GM19452 (cell line): ENCODE measurements around the gene WFIKKN1.

Experiments
- ATAC-seq: cut with Tn5 transposase; IDR thresholded peaks from one replicate; pipeline ENCODE4 v1.9.1; 2021; ENCODE audit not compliant: unreplicated experiment

Gene WFIKKN1

DNA sequence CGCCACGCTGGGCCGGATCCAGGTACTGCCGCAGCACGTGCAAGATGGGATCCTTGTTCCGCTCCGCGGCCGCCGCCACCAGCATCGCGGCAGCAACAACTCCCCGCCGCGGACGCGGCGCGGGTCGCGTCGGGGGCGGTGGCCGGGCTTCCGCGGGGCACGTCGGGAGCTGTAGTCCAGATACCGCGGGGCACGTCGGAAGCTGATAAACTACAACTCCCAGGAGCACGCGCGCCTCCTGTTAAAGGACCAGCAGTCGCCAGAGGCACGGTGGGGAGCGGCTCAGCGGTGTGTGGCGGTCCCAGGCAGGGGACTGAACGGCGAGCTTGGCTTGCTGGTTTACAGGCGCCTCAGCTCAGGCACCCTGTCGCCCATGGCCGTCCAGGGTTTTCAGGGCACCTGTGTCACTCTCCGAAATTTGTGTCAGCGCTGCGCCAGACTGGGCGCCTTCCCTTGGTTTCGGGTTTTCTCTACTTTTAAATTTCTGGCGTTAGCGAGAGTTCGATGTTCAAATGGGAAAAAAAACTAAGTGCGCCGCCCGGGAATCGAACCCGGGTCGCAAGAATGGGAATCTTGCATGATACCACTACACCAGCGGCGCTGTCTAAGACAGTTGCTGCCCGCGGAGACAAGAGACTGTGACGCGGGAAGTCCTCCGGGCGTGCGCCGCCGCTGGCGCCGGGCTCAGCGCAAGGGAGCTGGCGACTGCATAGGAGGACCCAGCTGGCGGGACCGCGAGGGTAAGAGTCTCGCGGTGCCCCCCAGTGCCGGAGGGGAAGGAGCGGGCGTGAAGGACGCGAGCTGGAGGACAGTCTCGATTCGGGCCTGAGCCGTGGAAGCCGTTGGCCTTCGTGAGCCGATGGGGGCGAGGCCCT lies 5.7 kb downstream of the WFIKKN1 start, which contains the start of gene METTL26:
Gene METTL26, minus strand, starts transcription at position 100 of the 875 bp plus-strand sequence. Its CDS starts 15 bp downstream, at position 85.
- peak; percentile 74 for ATAC-seq

DNA sequence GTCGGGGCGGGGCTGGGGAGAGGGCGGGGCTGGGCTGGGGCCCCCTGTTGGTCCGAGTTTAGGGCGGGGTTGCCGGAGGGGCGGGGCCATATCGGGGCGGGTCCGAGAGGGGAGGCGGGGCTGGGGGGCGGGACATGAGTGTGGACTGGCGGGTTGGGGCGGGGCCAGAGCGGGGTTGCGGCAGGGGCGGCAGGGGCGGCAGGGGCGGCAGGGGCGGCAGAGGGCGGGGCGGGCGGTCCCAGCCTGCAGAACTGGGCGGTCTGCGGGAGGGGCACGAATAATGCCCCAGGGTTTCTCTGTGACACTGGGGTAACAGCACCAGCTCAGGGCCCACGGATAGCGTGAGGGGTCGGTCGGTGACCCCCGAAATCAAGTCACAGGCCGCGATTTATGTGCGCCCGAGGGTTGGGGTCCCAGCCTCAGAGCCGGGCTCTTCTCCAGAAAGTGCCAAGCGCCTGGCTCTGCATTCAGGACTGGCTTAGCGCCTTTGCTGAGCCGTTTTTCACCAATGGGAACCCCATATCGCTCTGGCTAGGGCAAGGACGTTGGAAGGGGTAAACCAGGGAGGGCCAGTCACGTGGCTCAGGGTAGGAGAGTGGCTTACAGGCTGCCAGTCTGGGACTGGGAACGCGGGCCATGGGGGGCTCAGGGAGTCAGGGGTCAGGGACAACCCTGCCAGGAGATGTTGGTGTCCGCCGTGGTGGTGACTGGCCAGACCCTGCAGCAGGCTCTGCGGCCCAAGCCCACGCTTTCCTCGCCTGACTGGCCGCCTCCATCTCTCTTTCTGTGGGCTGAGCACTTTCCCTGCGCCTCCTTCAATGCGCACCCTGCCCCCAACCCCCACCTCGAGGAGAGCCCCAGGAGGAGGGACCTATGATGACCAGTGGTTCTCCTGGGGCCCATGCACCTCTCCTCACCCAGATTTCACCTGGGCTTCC lies 6.6 kb downstream of the WFIKKN1 start:
- no peak for ATAC-seq

DNA sequence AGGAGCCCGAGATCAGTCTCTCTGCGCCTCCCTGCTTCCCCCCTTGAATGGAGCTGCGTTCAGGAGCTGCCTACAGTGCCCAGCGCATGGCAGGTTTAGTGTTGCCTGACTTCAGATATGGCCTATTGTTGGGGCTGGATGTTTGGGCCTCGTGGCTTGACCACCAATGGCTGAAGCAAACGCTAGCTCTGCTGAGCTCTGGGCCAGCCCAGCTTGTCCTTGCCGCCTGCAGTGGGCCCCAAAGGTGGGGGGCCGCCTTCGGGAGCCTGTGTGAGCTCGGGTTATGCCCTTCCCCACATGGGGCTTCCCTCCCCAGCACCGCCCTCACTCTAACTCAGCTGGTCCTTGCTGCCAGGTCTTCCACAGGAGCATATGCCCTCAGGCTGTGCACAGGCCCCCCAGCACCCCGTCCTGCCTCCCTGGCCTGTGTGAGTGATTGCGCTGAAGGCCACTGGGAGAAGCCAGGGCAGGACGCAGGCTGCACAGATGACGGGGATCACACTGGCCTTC lies 7.3 kb downstream of the WFIKKN1 start:
- no peak for ATAC-seq

DNA sequence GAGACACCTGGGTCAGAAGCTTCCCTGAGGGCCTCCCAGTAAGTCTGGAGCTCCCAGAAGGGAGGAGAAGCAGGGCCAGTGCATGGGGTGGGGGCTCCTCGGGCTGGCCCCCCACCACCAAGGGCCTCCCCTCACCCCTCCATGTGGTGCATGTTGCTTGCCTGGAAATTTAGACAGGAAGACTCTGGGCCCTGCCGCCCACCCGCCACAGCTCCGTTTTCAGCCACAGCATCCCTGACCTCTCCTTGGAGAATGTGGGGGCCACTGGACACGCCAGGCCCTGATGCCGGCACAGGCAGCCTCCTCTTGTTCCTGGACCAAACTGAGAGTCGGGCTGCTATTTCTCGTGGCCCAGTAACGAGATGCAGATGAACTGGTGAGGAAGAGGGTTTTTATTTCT lies 8.1 kb downstream of the WFIKKN1 start:
- ATAC-seq: no peak

DNA sequence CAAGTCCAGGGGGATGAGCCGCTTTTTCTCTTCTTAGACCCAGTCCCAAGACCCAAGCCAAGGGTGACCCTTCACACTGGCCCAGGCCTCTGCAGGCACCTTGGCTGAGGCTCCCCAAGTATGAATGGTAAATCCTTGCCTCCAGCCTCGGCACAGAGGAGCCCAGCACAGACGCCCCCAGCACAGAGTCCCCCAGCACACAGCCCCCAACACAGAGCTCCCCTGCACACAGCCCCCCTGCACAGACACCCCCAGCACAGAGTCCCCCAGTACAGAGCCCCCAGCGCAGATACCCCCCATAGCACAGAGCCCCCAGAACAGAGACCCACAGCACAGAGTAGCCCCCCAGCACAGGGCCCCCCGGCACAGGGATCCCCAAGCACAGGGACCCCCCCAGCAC lies 9.8 kb downstream of the WFIKKN1 start:
- no peak for ATAC-seq

DNA sequence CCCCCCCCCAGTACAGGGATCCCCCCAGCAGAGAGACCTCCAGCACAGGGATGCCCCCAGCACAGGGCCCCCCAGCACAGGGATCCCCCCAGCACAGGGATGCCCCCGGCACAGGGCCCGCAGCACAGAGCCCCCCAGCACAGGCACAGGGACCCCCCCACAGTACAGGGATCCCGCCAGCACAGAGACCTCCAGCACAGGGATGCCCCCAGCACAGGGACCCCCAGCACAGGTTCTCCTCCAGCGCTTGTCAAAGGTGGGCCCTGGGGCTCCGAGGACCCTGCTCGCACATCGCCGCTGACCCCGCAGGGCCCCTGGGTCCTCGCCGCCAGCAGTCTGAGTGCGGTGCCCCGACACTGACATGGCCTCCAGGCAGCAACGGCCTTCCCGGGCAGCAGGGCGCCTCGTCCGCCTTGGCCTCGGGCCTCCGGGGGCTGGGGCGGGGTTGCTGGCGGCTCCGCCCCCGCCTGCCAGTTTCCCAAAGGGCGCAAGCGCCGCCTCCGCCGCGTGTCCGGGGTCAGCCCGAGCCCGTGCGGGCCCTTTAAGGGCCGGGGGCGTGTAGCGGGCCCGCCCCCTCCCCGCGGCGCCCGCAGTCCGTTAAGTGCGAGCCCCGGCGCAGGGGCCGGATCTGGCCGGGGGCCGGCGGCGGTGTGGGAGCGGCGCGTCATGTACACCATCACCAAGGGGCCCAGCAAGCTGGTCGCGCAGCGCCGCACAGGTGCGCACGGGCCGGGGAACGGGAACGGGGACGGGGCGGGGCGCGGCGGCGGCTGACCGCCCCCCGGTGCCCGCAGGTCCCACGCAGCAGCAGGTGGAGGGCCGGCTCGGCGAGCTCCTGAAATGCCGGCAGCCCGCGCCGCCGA lies 10.8 kb downstream of the WFIKKN1 start, which contains the start of gene MCRIP2:
Gene MCRIP2, plus strand, starts transcription at position 503 of the 863 bp plus-strand sequence. Its CDS starts 164 bp downstream, at position 667.
- ATAC-seq: peak; percentile 47

DNA sequence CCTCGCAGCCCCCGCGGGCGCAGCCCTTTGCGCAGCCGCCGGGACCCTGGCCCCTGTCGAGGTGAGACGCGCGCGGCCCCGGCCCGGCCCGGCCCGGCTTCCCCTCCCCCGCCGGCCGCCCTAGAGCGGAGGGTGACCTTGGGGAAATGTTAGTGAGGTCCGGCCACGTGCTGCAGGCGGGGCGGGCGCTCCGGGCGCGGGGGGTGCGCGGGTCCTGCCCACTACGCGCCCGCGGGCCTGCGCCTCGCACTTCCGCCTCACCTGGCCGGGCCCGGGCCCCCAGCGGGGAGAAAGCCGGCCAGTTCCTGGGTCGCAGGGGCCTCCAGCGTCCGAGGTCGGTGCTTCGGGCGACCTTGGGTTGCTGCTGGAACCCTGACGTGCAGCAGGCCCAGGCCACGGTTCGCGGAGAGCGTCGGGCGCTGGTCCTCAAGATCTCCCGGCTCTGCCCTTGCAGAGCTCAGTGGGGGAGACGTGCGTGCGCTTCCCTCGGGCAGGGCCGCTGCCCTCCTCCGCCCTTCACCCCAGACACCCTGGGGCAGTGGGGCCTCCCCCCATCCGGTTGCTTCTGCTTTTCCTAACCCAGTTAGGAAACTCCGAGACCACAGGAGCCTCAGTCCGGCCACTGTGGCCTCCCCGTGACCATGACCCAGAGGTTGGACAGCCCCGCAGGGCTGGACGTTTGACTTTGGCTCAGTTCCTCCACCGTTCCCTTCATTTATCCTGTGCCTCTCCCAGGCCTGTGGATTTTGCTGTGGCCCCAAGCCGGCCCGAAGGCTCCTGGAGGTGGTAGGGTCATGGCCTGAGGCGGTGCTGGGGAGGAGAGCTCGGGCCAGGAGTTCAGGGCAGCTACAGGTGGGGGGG lies 11.6 kb downstream of the WFIKKN1 start:
- peak; percentile 32 for ATAC-seq

DNA sequence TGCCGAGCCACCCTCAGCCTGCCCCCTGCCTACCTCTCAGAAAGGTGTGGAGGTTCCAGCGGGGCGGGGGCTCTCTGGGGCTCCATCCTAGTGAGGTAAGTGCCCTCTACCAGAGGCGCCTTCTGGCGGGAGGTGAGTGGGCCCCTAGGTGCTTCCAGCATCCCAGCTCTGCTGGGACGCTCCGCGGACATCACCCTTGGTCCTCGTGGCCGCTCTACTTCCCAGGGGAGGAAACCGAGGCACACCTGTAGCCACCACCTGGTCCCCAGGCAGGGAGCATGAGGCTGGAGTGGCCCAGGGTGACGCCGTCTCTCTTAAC lies 12.2 kb downstream of the WFIKKN1 start:
- no peak for ATAC-seq

DNA sequence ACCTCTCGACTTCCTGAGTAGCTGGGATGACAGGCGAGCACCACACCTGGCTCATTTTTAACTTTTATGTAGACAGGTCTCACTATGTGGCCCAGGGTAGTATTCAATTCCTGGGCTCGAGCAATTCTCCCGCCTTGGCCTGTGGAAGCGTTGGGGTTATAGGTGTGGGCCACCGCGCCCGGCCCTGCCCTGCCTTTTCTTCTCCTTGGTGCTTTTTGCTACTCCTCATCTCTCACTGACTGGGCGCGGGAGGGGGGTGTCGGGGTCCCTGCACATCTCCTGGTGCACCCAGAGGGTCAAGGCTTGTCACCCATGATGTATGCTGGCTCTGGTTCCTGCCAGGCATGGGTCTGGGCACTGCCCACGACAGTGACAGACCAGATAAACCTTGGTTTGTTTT lies 13.8 kb downstream of the WFIKKN1 start:
- no peak for ATAC-seq

DNA sequence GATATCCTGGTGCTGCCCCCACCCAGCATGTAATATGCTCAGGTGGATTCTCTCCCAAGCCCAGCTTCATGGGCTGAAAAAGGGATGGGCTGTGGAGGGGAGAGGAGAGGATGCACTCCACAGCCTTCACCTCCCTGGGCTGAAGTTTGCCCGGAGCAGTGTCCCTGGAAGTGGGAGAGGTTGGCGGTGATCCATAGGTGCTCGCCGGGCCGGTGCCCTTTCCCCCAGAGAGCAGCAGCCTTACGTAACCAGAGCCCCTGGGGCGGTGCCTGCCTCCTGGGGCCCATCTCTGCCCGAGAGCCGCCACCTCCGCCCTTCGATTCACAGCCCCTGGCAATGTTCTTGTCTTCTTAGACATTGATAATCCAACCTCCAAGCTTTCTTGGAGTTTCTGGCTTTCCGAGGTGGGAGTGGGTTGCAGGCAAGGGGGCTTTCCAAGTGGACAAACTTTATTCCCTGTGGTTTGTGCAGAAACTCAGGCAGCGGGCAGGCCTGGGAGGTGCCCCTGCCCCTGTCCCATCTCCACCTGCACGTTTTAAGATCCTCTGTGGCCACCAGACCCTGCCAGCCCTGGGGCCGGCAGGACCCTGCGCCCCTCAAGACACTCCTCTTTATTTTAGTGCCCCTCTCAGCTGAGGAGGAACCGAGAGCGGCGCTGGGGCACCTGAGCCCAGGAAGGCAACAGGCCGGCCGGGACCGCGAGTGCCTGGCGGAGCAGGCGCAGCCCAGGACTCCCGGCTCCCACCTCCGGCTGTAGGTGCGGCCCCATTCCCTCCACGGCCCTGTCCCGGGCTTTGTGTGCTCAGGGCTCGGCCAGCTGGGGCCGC lies 15.3 kb downstream of the WFIKKN1 start:
- no peak for ATAC-seq

DNA sequence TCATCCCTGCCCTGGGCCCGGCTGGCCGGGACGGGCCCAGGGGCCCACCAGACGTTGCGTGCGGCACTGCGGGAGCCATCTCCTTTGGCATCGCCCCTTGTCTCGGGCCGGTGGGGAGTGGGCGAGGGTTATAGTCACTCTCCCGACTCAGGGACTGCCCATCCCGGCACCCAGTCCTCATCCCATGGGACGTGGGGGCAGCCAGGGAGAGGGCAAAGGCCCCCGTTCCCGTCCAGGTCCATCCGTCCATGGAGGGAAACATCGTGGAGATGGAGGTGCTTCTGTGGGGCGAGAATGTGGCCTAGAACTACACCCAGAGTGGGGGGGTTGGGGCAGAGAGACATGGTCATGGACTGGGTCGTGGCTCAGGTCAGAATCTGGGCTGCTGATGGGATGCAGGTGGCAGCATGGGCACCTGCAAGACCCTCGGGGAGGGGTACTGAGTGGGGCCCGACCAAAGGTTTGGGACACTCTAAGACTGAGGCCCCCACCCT lies 15.9 kb downstream of the WFIKKN1 start:
- ATAC-seq: no peak

DNA sequence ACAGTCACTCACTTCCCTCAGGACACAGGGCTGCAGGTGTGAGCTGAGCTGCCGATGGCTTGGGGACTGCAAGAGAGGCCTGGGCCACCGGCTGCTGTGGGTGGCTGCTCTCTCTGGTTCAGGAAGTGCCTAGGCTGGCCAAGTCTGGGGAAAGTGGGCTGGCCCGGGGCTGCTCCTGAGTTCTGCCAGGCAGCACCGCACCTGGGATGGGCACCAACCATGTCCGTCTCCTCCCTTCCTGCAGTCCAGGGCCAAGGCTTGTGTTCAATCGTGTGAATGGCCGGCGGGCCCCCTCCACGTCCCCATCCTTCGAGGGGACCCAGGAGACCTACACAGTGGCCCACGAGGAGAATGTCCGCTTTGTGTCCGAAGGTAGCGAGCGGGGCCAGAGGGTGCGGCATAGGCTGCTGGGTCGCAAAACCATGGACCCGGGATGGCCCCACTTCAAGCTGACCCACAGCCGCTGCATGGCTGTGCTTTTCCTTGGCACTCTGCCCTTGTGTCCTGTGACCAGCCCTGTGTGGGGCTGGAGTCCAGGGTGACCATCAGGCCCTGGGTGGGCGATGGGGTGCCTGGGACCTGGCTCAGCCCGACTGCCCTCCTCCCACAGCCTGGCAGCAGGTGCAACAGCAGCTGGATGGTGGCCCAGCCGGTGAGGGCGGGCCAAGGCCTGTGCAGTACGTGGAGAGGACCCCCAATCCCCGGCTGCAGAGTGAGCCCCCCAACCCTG lies 16.6 kb downstream of the WFIKKN1 start:
- ATAC-seq: no peak

DNA sequence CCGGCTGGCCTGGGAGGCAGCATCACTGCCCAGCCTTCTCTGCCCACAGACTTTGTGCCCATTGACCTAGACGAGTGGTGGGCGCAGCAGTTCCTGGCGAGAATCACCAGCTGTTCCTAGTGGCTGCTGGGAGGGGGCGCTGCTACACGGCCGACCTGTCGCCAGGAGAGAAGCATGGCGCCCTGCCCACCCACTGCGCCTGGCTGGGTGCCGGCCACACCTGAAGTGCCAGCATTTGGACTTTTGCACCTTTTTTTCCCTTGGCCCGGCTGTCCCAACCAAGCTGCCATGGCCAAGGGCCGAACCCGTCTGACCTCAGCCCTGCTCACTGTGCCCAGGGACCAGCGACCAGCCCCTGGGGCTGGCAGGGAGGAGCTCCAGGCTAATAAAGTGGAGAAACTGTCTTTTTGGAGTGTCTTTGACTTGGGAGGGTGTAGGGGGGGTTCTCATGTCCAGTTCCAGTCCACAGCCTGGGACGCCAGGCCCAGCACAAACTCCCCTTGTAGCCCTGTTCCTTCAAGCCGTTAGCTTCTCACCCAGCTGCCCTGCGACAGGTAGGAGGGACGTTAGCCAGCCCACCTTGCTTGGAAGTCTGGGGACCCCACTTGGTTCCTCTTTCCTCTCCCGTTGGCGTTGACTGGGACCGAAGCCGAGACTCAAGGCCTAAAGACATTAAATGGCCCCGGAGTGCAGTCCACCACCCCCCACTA lies 17.4 kb downstream of the WFIKKN1 start:
- no peak for ATAC-seq

DNA sequence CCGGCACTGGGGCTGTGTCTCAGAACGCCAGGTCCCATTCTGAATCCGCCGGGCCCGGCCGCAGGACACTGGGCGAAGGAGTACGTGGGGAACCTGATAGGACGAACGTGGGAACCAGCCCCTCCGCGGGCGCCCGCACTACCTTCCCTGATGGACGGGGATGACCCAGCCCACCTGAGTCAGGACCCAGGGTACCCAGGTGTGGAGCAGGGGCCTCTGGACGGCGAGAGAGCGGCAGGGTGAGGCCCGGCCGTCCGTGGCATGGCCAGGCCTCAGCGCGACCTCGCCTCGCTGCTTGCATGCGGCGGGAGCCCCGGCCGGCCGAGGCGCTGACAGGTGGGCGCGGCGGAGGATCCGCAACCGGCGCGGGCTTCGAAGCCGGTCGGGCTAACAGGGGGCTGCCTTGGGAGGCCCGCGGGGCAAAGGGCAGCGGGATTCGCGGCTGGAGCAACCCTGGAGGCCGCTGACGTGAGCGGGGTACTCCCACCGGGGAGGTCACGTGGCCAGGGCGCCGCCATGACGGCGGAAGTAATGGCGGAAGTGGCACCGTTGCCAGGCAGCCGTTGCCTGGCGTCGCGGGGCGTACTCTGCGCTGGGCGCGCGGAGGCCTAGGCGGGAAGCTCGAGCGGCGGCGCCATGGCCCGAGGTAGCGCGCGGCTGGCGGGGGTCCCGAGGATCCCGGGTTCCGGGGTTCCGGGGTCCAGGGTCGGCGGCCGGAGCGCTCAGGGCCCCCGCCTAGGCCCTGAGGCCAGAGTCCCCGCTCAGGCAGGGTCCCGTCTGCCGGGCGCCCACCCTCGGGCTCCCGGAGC lies 18.2 kb downstream of the WFIKKN1 start, which contains the start of gene WDR90:
Gene WDR90, plus strand, starts transcription at position 585 of the 809 bp plus-strand sequence. Its CDS starts 52 bp downstream, at position 637.
- ATAC-seq: peak; percentile 79

DNA sequence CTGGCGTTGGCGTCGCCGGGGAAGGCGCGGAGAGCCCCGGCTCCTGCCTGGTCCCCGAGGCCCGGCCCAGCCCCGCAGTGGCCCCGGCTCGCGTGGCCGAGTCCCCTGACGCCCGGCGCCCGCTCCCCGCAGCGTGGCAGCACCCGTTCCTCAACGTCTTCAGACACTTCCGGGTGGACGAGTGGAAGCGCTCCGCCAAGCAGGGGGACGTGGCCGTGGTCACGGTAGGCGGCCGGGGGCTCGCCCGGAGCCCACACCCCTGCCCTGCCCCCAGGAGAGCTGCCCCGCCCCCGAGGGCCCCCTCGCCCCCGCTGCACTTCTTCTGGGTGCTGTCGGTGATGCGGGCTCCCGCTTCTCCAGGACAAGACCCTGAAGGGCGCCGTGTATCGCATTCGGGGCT lies 18.8 kb downstream of the WFIKKN1 start:
- ATAC-seq: peak; percentile 25

DNA sequence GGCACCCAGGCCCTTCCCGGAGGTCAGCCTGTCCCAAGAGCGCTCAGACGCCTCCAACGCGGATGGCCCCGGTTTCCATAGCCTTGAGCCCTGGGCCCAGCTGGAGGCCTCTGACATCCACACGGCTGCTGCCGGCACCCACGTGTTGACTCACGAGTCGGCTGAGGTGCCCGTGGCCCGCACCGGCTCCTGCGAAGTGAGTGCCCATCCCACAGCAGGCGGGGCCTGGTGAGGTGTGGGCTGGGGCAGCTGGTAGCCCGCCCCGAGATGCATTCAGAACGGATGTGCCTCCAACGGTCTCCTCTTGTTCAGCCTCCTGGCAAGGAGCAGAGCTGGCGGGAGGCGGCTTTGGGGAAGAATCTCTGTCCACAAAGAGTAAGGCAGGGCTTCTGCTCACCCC lies 21.1 kb downstream of the WFIKKN1 start:
- no peak for ATAC-seq
